SU-DHL-6 (cell line): ENCODE data around the gene STARD10.
"Not testable (repeated sequence)": the region's sequence is repeated elsewhere in the genome, so short reads cannot be mapped to it uniquely, and the experiment has no call there.

ENCODE experiments used
- H2AFZ ChIP-seq: fragments of 200-600 bp; sonication (generic); 2 replicates; pipeline ENCODE4 v1.6.1; 2014; ENCODE audit warnings: low read depth, mild to moderate bottlenecking, moderate library complexity, mixed read lengths, antibody characterized with exemption, low read length; ENCODE audit not compliant: severe bottlenecking
- H3F3A ChIP-seq: fragments of 200-600 bp; shearing (Covaris generic); 2 replicates; pipeline ENCODE4 v1.6.0; 2016; ENCODE audit warnings: antibody characterized with exemption, mild to moderate bottlenecking; ENCODE audit not compliant: insufficient read depth
- H3K27ac ChIP-seq: fragments of 200-600 bp; sonication (generic); 2 replicates; pipeline ENCODE4 v1.5.1; 2016; ENCODE audit warnings: low read depth, mild to moderate bottlenecking, low read length, moderate library complexity, mixed read lengths
- H3K27me3 ChIP-seq: fragments of 200-600 bp; sonication (generic), shearing (Covaris generic); 2 replicates; pipeline ENCODE4 v1.6.0; 2014; ENCODE audit warnings: mild to moderate bottlenecking, low read length
- H3K36me3 ChIP-seq: fragments of 200-600 bp; sonication (generic); 2 replicates; pipeline ENCODE4 v1.6.1; 2014; ENCODE audit warnings: mild to moderate bottlenecking, low read length, mixed read lengths
- H3K4me2 ChIP-seq: fragments of 300-600, 200-600 bp; shearing (Covaris generic), sonication (generic); 2 replicates; pipeline ENCODE4 v1.6.0; 2014; ENCODE audit warnings: low read length, low read depth, mild to moderate bottlenecking; ENCODE audit not compliant: poor library complexity, severe bottlenecking
- H3K4me3 ChIP-seq: fragments of 200-600 bp; sonication (generic); 2 replicates; pipeline ENCODE4 v1.5.1; 2014; ENCODE audit warnings: antibody characterized with exemption, low read length, mild to moderate bottlenecking, mixed read lengths; ENCODE audit not compliant: insufficient read depth, poor library complexity, severe bottlenecking
- H3K79me2 ChIP-seq: fragments of 200-600 bp; sonication (generic); 2 replicates; pipeline ENCODE4 v1.6.1; 2014; ENCODE audit warnings: mild to moderate bottlenecking, low read length, moderate library complexity; ENCODE audit not compliant: insufficient read depth
- H3K9ac ChIP-seq: fragments of 200-600 bp; sonication (generic); 2 replicates; pipeline ENCODE4 v1.7.0; 2014; ENCODE audit warnings: mild to moderate bottlenecking, low read length
- H3K9me2 ChIP-seq: fragments of 200-600 bp; sonication (generic); replicated peaks from 2 replicates; pipeline ENCODE4 v1.6.1; 2014; ENCODE audit warnings: low read length; ENCODE audit not compliant: insufficient read depth
- H3K9me3 ChIP-seq: fragments of 200-600 bp; sonication (generic); 2 replicates; pipeline ENCODE4 v1.6.1; 2014; ENCODE audit warnings: low read length, mixed read lengths; ENCODE audit not compliant: insufficient read depth
- H4K20me1 ChIP-seq: fragments of 200-600 bp; sonication (generic); 2 replicates; pipeline ENCODE4 v1.6.1; 2014; ENCODE audit warnings: low read depth, mild to moderate bottlenecking, antibody characterized with exemption, low read length, moderate library complexity, mixed read lengths
- CTCF ChIP-seq: fragments of 200-600 bp; sonication (generic); IDR thresholded peaks from one replicate; pipeline ENCODE4 v1.5.1; 2017; ENCODE audit warnings: antibody characterized with exemption, mild to moderate bottlenecking, low read length, moderate library complexity; ENCODE audit not compliant: insufficient read depth, poor library complexity, severe bottlenecking
- EZH2phosphoT487 ChIP-seq: fragments of 200-600 bp; sonication (generic), shearing (Covaris generic); conservative IDR thresholded peaks from 2 replicates; pipeline ENCODE4 v1.6.1; 2018; ENCODE audit warnings: mild to moderate bottlenecking, antibody characterized with exemption, low read length, moderate library complexity, mixed read lengths

The STARD10 gene

DNA sequence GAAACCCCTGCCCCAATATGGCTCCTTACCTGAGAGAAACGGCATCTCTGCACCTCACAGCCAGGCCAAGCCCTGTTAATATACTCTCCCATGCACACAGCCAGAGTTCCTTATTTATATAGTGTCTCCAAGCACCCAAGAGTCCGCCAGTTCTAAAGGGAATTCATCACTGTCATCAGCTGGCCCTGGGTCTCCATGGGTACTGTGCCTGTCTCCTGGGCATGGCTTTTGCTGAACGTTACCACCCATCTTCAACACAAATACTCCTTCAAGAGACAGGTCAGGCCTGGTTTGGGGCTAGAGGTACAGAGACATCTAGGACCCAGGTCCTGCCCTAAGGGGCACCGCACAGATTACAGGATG is 18.7 kb upstream of the STARD10 start:
- Histone ChIP-seq H3K9me3 (no peaks in the 10 kb centered on the region), H3K4me2 (peak overlapping the region; percentile 89), H3K36me3 (no peaks in the 10 kb centered on the region), H4K20me1 (no peaks in the 10 kb centered on the region), H3K79me2 (peaks cover 24% of the 10 kb centered on the region), H3K27me3 (no peaks in the 10 kb centered on the region), H3F3A (peaks cover 14% of the 10 kb centered on the region), H3K9me2 (no peaks in the 10 kb centered on the region), H3K27ac (peak overlapping the region; percentile 83), H3K9ac (peak overlapping the region; percentile 82), H3K4me3 (peak overlapping the region; percentile 85), H2AFZ (no peak overlapping the region)
- TF ChIP-seq EZH2phosphoT487 (no peak), CTCF (no peak)

GRCh38 chr11:72811686-72812085 is 17.8 kb upstream of the STARD10 start:
- not testable (repeated sequence) for H2AFZ ChIP-seq, H3K36me3 ChIP-seq, H4K20me1 ChIP-seq, H3K27ac ChIP-seq, H3K27me3 ChIP-seq, H3K9ac ChIP-seq, H3K9me2 ChIP-seq, H3K4me3 ChIP-seq, H3K9me3 ChIP-seq
- H3F3A ChIP-seq = peaks cover 14% of the 10 kb centered on the region
- H3K4me2 ChIP-seq = peak overlapping the region; percentile 89
- peaks cover 24% of the 10 kb centered on the region for H3K79me2 ChIP-seq

DNA sequence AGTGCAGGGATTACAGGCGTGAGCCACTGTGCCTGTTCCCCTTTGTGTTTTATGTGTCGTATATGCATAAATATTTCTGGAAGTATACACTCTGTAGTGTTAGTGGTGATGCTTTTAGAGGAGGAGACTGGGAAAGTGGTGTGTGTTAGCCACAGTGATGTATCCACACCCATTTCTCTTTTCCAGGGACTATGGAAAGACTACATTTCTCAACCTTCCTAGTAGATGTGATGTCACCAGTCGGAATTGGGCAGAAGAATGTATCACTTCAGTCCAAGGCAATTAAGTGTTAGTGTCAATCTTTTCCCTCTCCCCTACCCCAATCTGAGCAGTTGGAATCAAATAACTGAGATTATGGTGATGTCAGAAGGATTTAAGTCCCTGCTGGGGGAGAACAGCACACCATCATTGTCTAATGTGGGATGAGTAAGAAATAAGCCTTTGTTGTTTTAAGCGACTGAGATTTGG is 14.5 kb upstream of the STARD10 start:
- Histone ChIP-seq H3K27ac (no peak overlapping the region), H3F3A (peaks cover 8% of the 10 kb centered on the region), H3K9ac (no peak overlapping the region), H3K36me3 (no peaks in the 10 kb centered on the region), H3K79me2 (peaks cover 19% of the 10 kb centered on the region), H4K20me1 (no peaks in the 10 kb centered on the region), H3K4me3 (no peak overlapping the region), H3K9me2 (no peaks in the 10 kb centered on the region), H2AFZ (no peak overlapping the region), H3K9me3 (no peaks in the 10 kb centered on the region), H3K4me2 (no peak overlapping the region), H3K27me3 (no peaks in the 10 kb centered on the region)
- TF ChIP-seq EZH2phosphoT487 (no peak), CTCF (no peak)

- peaks cover 14% of the 10 kb centered on the region for H3K79me2 ChIP-seq
- no peaks in the 10 kb centered on the region for H3K27me3 ChIP-seq
- peaks cover 5% of the 10 kb centered on the region for H3F3A ChIP-seq
- no peaks in the 10 kb centered on the region for H3K9me2 ChIP-seq
- no peaks in the 10 kb centered on the region for H4K20me1 ChIP-seq
- H3K4me2 ChIP-seq = no peak overlapping the region
- no peaks in the 10 kb centered on the region for H3K36me3 ChIP-seq
- H3K4me3 ChIP-seq = no peak overlapping the region
- no peaks in the 10 kb centered on the region for H3K9me3 ChIP-seq
- TF ChIP-seq CTCF (no peak), EZH2phosphoT487 (no peak)
- H3K27ac ChIP-seq = no peak overlapping the region
- no peak overlapping the region for H3K9ac ChIP-seq
- no peak overlapping the region for H2AFZ ChIP-seq
Observed at GRCh38 chr11:72807792-72808191, 13.9 kb upstream of the STARD10 start.
